ENCODE results near the gene COA7. TPM values are rescaled to one million over a fixed set of nuclear protein-coding genes. Genes with fewer than 3 reads are reported as not detected.
"Not testable (repeated sequence)": the region's sequence is repeated elsewhere in the genome, so short reads cannot be mapped to it uniquely, and the experiment has no call there.

The COA7 gene
- total and polyA plus RNA-seq, 12 donors, result 3.9 to 22.4 (median 14.8) TPM

DNA sequence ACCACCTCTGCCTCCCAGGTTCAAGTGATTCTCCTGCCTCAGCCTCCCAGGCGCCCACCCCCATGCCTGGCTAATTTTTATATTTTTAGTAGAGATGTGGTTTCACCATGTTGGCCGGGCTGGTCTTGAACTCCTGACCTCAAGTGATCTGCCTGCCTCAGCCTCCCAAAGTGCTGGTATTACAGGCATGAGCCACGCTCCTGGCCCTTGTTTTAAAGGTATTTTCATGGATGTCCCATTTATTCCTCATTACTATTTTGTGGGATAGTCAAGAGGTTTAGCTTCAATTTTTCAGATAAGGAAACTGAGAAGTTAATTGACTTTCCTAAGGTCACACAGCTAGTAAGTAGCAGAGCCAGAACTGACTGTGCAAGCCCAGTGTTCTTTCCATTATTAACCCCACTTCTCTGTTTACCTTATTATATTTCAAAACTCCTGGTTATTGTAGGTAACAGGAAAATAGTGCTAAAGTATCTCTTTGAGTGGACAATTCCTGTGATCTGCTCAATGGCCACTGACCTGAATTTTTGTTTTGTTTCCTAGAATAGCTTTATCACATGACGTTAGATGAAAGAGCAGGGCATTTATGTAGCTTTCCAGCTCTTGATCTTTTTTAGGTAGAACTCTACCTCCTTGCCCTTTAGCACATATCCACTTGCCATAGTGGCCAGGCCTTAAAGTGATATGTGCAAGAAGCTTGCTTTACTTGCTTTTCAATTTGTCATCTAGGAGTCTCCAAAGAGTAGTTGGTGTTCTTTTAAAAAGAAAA is 41.7 kb upstream of the COA7 start:
- Histone ChIP-seq H3K4me1 (peaks cover 0 to 56% (median 39%) of the 10 kb centered on the region in 9 donors), H3K27ac (peak overlapping the region in 7 of 10 donors; percentile 15 to 79 (median 54)), H3K4me3 (no peak overlapping the region), H3K9me3 (no peaks in the 10 kb centered on the region), H3K36me3 (peaks cover 0 to 4% (median 0%) of the 10 kb centered on the region in 9 donors), H3K27me3 (no peaks in the 10 kb centered on the region)
- WGBS, 2 donors, result 78 to 82% methylated on average over 4 of the region's 4 CpGs
- no peak for DNase-seq
- no peak for TF ChIP-seq CTCF (IDR thresholded peaks at IDR 0.05)
- intact Hi-C loops (cut with DNase I), result no loop called here
- ATAC-seq, result peak in 2 of 8 donors; percentile 27 to 32

- peaks cover 0 to 4% (median 0%) of the 10 kb centered on the region in 9 donors for H3K36me3 ChIP-seq
- no peak overlapping the region for H3K4me3 ChIP-seq
- intact Hi-C loops (cut with DNase I), result no loop called here
- peaks cover 0 to 46% (median 36%) of the 10 kb centered on the region in 9 donors for H3K4me1 ChIP-seq
- peak overlapping the region in 7 of 10 donors; percentile 15 to 79 (median 49) for H3K27ac ChIP-seq
- TF ChIP-seq CTCF (IDR thresholded peaks at IDR 0.05), result no peak
- DNase-seq (peak; percentile 24 to 49), ATAC-seq (peak in 4 of 8 donors; percentile 27 to 68 (median 61))
- H3K27me3 ChIP-seq, result no peaks in the 10 kb centered on the region
- no peaks in the 10 kb centered on the region for H3K9me3 ChIP-seq
- WGBS, 2 donors, result 42 to 63% methylated on average over 10 of the region's 10 CpGs
Observed at GRCh38 chr1:52738893-52739292, 40.7 kb upstream of the COA7 start.

DNA sequence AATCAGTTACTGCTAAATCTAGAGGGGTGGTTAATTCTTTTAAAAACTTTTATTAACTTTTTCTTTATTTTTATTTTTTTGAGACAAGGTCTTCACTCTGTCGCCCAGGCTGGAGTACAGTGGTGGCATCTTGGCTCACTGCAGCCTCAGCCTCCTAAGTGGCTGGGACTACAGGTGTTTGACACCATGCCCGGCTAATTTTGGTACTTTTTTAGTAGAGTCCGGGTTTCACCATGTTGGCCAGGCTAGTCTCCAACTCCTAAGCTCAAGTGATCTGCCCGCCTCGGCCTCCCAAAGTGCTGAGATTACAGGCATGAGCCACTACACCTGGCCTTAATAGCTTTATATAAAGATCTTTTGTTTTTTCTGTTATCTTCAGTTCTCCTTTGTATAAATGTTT is 40.0 kb upstream of the COA7 start:
- WGBS, 2 donors, result 59 to 68% methylated on average over 5 of the region's 5 CpGs
- DNase-seq, result no peak
- peak in 2 of 8 donors; percentile 31 to 35 for ATAC-seq
- Histone ChIP-seq H3K27ac (peak overlapping the region in 5 of 10 donors; percentile 14 to 79 (median 15)), H3K4me3 (no peak overlapping the region), H3K36me3 (peaks cover 0 to 4% (median 0%) of the 10 kb centered on the region in 9 donors), H3K27me3 (no peaks in the 10 kb centered on the region), H3K4me1 (peaks cover 0 to 45% (median 36%) of the 10 kb centered on the region in 9 donors), H3K9me3 (no peaks in the 10 kb centered on the region)
- TF ChIP-seq CTCF (IDR thresholded peaks at IDR 0.05), result no peak
- intact Hi-C loops (cut with DNase I), result no loop called here

DNA sequence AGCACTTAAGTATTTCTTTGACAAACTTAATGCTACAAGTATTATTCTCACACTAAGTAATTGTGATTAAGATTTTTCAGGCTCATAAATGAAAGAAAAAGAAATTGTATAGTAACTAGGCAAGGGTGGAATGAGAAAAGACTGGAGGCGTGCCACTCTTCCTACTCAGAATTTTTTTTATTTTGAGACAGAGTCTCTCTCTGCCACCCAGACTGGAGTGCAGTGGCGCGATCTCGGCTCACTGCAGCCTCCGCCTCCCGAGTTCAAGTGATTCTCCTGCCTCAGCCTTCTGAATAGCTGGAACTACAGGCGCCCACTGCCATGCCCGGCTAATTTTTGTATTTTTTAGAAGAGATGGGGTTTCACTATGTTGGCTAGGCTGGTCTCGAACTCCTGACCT is 37.2 kb upstream of the COA7 start:
- WGBS, 2 donors, result 94 to 96% methylated on average over 9 of the region's 9 CpGs
- intact Hi-C loops (cut with DNase I); H3K27me3 ChIP-seq; H3K4me3 ChIP-seq; H3K27ac ChIP-seq; DNase-seq; H3K9me3 ChIP-seq; ATAC-seq: not testable (repeated sequence)
- peaks cover 0 to 14% (median 0%) of the 10 kb centered on the region in 9 donors for H3K36me3 ChIP-seq
- peaks cover 0 to 38% (median 29%) of the 10 kb centered on the region in 9 donors for H3K4me1 ChIP-seq

DNA sequence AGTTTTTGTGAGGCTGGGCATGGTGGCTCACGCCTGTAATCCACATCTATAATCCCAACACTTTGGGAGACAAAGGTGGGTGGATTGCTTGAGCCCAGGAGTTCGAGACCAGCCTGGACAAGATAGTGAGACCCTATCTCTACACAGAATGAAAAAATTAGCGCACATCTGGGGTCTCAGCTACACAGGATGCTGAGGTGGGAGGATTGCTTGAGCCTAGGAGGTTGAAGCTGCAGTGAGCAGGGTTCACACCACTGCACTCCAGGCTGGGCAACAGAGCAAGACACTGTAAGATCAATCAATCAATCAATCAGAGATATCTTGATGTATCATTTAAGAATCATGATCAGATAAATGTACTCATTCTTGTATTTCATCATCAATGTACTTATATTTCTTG is 35.2 kb upstream of the COA7 start:
- ATAC-seq, result no peak

More for the DNA sequence above, 35.2 kb upstream of the COA7 start:
- intact Hi-C loops (cut with DNase I), result no loop called here
- H3K4me3 ChIP-seq, result no peak overlapping the region
- peaks cover 0 to 33% (median 17%) of the 10 kb centered on the region in 9 donors for H3K4me1 ChIP-seq
- H3K9me3 ChIP-seq, result no peaks in the 10 kb centered on the region
- DNase-seq, result no peak
- no peaks in the 10 kb centered on the region for H3K27me3 ChIP-seq
- H3K27ac ChIP-seq, result no peak overlapping the region
- 95 to 97% methylated on average over 3 of the region's 3 CpGs for WGBS, 2 donors
- H3K36me3 ChIP-seq, result peaks cover 0 to 17% (median 0%) of the 10 kb centered on the region in 9 donors
- TF ChIP-seq CTCF (IDR thresholded peaks at IDR 0.05), result no peak
